Measurements from ENCODE around the gene RBPJ.

DNA sequence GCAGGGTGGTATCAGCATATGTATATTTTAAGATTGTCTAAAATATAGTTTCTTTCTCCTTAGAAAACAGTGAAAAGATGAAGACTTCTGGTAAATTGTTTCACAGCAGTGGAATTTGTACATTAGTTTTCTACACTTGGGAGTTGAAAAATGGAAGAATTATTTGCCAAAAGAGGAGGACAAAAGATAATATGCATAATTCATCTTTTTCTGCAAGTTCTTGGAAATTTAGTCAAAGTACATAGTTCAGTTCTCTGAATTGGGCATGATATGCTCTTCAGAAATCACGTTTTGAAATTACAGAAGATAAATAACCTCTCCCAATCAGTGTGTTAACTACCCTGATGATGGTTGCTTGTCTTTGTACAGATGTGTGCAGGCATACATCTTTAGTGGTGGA, 47.0 kb downstream of the RBPJ start:
- TF ChIP-seq, protein P1, sequence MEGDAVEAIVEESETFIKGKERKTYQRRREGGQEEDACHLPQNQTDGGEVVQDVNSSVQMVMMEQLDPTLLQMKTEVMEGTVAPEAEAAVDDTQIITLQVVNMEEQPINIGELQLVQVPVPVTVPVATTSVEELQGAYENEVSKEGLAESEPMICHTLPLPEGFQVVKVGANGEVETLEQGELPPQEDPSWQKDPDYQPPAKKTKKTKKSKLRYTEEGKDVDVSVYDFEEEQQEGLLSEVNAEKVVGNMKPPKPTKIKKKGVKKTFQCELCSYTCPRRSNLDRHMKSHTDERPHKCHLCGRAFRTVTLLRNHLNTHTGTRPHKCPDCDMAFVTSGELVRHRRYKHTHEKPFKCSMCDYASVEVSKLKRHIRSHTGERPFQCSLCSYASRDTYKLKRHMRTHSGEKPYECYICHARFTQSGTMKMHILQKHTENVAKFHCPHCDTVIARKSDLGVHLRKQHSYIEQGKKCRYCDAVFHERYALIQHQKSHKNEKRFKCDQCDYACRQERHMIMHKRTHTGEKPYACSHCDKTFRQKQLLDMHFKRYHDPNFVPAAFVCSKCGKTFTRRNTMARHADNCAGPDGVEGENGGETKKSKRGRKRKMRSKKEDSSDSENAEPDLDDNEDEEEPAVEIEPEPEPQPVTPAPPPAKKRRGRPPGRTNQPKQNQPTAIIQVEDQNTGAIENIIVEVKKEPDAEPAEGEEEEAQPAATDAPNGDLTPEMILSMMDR (IDR thresholded peaks at IDR 0.05) = no peak
- TF ChIP-seq POLR2A (IDR thresholded peaks at IDR 0.05) (no peak), EP300 (IDR thresholded peaks at IDR 0.05) (no peak)

All from tibial nerve (tissue), 4 donors.